ENCODE results near the gene CLCNKA.
"Not testable (repeated sequence)": the region's sequence is repeated elsewhere in the genome, so short reads cannot be mapped to it uniquely, and the experiment has no call there.

DNA sequence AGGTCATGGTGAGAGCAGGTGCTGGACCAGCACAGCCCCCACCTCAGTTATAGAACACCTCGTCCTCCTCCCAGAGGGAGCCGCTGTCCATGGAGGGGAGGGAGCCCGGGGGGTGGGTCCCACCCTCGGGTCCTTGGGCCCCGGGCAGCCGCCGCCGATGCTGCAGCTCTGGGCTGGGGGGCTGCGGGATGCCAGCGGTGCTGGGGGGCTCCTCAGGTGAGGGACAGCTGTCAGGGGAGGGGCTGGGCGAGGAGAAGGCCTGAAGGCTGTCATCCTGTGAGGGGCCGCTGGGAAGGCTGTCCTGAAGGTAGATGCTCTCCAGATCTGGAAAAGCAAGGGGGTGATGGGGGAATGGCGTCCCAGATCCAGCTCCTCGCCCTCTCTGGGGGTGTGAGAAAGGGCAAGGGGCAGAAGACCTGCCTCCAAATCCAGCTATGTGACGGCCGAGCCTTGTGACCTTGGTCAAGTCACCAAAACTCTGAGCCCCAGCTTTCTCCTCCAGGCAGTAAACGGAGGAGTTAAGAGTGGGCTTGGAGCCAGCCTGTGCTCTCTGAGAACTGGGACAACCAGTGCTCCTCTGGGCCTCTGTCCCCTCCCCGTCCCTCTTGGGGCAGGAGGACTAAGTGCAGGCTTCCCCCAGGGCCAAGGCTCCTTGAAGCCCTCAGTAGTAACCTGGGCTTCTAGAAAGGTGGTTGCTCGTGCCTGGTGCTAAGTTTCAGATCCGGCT is 36.7 kb downstream of the CLCNKA start:
- TF ChIP-seq, protein P1, sequence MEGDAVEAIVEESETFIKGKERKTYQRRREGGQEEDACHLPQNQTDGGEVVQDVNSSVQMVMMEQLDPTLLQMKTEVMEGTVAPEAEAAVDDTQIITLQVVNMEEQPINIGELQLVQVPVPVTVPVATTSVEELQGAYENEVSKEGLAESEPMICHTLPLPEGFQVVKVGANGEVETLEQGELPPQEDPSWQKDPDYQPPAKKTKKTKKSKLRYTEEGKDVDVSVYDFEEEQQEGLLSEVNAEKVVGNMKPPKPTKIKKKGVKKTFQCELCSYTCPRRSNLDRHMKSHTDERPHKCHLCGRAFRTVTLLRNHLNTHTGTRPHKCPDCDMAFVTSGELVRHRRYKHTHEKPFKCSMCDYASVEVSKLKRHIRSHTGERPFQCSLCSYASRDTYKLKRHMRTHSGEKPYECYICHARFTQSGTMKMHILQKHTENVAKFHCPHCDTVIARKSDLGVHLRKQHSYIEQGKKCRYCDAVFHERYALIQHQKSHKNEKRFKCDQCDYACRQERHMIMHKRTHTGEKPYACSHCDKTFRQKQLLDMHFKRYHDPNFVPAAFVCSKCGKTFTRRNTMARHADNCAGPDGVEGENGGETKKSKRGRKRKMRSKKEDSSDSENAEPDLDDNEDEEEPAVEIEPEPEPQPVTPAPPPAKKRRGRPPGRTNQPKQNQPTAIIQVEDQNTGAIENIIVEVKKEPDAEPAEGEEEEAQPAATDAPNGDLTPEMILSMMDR (conservative IDR thresholded peaks at IDR 0.05) = not testable (repeated sequence)
- not testable (repeated sequence) for TF ChIP-seq EZH2 (IDR thresholded peaks at IDR 0.05; ENCODE audit: low read depth)
